GM18907 (cell line): ENCODE data around the gene DDX49.
"Not testable (repeated sequence)": the region's sequence is repeated elsewhere in the genome, so short reads cannot be mapped to it uniquely, and the experiment has no call there.

Source experiments
- ATAC-seq: cut with Tn5 transposase; IDR thresholded peaks from one replicate; pipeline ENCODE4 v1.9.1; 2021; ENCODE audit warnings: mild to moderate bottlenecking, moderate library complexity; ENCODE audit not compliant: unreplicated experiment

DDX49 gene

DNA sequence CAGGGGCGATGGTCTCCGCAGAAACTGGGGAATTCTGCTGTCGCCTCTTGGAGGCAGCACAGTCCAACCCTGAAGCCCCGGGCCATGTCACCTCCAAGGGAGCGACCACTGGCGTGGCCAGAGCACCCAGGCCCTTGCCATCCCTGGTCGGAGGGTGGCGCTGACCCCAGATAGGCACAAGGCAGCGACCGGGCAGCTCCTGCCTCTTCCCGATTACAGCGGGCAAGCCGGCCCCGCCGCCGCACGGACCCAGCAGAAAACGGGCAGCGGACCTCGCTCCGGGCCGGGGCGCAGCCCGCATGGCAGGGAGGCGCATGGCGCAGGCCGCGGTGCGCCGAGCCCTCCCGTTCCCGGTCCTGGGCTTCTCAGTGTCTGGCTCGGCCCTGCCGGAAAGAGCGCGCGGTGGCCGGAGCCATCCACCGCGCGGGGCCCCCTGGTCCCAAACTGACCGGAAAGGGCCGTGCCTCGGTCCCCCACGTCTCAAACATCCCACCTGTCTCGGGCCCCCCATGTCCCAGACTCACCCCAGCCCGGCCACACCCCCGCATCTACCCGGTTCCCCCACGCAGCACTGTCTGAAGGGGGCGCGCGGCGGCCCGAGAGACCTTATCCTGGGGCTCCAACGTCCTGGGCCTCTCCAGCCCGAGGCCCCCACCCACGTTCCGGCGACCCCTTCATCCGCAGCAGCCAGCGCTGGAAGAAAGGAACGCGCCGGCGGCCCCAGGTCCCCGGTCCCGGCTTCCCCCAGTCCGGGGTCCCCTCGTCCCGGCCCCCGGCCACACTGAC lies 24.3 kb upstream of the DDX49 start:
- no peak for ATAC-seq

DNA sequence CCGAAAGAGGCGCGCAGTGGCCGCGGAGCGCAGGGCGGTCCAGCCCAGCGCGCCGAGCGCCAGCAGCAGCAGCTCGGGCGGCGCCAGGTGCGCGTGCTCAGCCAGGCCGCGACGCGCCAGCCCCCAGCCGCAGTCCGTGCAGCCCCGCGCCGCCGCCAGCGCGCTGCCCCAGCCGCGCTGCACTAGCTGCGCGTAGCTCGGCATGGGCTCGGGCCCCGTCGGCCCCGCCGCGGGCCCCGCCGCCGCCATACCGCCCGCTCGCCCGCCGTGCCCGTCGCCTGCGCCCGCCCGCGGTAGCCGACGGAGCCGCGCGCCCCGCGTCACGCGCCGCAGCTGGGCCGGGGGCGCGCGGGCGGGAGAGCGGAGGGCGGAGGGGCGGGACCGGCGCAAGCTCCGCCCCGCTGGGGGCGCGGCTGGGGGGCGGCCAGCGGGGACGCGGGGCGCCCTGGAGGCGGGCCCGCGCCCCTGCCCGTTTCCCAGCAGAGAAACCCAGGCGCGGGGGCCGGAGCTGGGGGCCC lies 23.6 kb upstream of the DDX49 start, which contains the start of gene CERS1:
TSS of gene CERS1 (minus strand) at position 335 of the 518 bp plus-strand sequence. CDS start at position 249, 86 bp downstream.
- no peak for ATAC-seq

DNA sequence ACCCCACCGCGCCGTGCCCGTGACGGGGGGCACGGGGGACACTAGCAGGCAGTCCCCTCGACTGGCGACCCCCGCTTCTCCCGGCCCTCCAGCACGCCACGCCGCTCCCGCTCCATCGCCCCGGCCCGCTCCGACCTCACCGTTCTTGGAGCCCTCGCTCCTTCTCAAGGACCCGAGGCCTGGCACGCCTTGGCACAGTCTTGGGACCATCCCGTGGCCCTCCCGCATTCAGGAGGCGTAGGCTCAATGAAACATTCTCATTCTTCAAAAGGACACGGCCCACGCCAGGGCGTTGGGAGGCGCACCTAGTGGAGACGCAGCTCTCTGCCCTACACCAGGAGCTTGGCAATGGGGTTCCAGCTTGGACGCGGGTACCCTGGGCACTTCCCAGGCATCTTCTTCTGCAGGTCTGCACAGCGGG lies 23.1 kb upstream of the DDX49 start:
- ATAC-seq, result no peak

DNA sequence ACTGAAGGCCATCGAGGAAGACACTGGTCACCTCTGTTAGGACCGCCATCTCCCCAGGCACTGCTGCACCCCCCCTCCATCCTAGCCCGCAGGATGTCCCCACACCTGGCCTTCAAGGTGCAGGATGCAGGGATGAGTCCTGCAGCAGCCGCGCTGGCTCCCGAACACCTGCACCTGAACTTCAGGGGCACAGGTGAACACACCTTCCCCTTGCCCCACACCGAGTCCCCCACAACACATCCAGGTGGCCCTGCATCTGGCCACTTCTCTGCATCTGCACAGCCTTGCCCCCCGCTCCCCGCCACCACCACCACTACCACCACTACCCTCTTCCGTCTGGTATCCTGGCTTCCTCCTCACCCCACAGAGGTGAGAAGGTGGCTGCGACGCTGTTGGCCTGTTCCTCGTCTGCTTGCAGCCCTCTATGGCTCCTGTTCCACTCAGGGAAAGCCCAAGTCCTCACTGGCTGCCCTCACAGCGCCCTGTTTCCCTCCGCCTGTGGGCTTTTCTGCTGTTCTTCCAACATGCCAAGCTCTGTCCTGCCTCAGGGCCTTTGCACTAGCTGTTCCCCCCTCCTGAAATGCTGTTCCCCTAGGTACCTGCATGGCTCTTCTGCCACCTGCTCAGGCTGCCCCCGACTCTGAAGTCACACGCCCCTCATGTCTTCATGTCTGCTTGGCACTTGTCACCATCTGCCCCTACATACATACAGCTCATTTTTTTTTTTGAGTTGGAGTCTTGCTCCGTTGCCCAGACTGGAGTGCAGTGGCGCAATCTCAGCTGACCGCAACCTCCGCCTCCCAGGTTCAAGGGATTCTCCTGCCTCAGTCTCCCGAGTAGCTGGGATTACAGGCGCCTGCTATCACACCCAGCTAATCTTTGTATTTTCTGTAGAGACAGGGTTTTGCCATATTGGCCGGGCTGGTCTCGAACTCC lies 22.2 kb upstream of the DDX49 start:
- no peak for ATAC-seq

DNA sequence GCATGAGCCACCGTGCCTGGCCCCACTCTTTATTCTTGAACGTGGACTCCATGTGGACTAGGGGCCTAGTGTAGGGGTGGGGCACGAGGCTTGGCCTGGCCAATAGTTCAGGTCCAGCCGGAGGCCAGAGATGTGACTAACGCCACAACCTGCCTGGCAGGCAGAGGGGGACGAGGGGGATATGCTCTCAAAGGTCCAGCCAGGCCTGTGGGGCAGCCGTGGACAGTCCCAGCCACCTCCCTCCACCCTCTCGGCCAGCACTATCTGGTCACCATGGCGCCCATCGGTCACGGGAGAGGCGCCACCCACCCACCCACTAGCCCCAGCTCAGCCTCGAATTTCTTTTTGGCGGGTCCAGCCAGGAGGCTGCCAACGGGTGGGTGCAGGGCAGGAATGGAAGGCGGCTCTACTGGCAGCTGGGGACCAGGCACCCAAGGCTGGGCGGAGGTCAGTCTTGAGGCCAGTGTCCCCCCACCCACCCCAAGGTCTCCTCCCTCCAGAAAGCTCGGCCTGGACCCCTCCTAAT lies 21.4 kb upstream of the DDX49 start:
- no peak for ATAC-seq

DNA sequence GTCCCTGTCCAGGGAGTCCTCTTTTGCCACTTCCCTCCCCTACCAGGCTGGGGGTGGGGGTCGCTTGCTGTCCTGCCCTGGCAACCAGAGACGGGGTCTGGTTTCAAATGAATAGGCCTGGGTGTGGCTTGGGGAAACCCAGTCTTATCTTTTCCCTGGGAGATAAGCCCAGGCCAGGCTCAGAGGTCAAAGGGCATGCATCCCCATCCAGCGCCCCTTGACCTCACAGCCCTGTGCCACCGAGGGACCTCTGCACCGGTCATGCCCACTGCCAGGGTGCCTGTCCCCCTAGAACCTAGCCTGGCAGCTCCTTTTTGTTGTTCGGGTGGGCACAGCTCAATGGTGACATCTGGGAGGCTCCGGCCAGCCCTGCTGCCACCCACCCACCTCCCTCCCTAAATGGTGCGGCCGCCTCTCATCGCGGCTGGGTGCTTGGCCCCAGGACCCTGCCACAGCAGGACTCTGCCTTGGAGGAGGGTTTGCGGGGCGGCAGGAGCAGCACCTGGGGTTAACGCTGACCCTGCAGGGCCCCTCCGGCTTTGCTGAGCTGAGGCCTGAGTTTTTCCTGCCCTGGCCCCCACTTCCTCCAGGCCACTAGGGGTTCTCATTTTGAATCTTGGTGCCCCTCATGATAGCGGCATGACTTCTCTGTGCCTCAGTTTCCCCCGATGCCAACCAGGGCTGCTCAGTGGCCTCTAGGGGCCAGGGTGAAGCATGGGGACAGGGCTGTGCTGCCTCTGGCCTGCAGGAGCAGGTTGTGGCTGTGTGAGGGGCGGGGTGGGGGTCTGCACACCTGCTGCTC lies 20.7 kb upstream of the DDX49 start:
- no peak for ATAC-seq

DNA sequence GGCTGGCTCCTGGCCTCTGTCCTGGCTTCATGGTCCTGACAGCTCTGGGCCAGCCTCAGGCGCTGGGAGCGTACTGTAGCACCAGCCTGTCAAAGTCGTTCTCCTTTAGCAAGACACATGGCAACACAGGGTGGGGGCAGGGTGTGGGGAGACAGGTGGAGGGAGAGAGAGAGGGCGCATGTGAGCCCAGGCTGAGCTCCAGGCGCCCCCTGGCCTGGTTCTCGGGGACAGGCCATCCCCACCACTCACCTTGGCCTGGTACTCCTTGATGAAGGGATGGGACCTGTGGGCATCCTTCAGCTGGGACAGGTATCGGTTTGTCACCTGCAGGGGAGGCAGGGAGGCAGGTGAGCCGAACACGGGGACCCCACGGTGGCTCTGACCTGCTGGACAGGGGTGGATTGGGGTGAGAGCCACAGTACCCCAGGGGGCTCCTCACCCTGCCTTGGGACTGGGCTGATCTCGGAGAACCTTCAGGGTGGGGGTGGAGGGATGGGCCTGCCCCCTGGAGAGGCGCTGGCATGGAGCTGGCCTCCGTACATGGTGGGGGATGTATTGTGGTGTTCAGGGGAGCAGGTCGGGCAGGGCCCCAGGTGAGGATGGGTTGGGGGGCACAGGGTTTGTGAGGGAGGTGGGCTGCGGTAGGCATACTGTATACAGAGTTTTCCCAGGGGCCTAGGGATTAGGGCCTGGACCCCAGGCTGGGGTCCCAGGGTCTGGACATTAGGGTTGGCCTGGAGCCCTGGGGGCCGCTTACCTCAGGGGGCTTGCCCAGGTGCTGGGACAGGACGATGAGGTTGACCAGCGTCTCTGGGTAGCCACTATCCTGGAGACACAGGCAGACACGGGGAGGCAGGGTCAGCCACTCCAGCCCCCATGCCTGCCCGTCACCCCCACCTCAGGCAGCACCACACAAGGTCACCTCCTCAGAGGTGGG lies 19.6 kb upstream of the DDX49 start:
- ATAC-seq, result no peak

DNA sequence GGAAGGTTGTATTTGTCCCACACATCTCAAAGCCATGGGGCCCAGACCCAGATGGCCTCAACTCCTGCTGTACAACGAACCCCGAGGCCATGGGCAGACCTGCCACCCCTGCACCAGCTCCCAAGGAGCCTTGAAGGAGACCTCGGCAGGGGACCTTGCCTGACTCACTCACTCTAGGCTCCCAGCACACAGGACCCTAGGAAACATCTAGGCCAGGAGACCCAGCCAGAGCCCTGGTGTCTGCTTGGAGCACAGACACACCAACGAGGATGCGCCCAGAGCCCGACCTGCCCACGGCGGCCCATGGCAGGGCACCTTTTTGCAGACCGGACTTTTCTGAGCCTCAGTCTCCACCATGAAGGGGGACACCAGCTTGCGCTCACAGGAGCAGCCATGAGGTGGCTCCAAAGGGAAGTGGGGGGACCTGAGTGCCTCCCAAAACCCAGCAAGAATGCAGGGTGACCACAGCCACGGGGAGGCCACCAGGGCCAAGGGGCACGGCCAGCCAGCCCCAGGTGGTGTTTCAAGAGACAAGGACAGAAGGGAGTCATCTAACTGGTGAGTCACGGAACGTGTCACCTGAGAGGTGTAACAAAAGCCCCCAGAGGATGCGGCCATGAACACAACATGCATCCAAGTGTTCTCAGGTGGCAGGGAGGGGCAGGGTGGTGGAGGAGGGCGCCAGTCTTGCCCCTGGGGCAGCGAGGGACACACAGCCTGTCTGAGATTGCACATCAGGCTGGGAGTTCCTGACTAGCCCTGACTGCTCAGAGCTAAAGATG lies 18.6 kb upstream of the DDX49 start:
- ATAC-seq, result no peak

DNA sequence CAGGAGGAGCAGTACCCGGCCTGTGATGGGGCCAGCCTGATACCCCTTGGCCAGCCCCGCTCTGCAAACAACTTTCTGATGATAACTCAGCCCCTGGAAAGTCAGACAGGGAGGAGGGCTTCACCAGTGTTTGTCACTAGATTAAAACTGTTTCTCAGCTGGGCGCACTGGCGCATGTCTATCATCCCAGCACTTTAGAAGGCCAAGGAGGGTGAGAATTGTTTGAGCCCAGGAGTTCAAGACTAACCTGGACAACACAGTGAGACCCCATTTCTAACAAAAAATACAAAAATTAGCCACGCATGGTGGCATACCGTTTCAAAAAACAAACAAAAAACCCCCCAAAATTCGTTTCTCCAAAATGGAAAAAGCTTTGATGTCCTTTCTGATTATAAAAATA lies 18.0 kb upstream of the DDX49 start:
- ATAC-seq, result no peak

DNA sequence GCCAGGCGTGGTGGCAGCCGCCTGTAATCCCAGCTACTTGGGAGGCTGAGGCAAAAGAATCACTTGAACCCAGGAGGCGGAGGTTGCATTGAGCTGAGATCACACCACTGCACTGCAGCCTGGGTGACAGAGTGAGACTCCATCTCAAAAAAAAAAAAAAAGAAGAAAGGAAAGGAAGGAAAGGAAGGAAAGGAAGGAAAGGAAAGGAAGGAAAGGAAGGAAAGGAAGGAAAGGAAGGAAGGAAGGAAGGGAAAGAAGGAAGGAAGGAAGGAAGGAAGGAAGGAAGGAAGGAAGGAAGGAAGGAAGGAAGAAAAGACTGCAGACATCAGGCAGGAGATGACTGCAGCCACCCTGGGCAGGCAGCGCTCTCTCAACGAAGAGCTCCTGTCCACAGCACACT lies 17.0 kb upstream of the DDX49 start:
- not testable (repeated sequence) for ATAC-seq

DNA sequence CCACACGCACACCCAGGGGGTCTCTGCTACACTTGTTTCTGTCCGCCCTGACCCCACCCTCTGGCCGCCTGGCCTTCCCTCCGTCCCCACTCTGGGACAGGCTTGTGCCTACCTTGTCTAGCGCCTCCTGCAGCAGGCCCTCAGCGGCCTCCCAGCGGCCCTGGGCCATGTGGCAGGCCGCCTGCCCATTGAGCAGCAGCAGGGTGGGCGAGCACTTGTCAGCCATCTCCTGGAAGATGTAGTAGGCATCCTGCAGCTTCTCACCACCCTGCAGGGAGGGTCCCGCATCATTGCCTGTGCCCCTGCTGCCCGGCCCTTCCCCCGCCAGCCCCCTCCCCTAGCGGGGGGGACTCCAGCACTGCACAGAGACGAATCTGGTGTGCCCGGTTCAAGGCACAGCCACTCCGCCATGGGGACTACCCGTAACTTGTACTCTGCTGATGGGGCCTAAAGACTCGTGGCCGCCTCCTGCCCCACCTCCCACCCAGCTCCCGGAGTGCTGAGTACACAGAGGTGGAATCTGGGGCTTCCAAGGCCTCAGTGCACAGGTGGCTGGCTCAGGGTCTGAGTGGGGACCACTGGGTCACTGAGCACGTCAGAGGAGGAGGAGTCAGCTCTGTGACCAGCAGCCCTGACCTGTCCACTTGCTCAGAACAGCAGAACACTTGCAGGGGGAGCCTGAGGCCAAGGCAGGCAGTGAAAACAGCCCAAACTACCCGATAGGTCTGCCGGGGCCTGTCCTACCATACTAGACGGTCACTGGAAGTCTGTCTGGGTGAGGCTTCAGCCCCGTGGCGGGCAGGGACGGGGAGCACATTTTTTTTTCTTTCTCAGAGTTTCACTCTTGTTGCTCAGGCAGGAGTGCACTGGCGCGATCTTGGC lies 16.1 kb upstream of the DDX49 start:
- ATAC-seq, result no peak

DNA sequence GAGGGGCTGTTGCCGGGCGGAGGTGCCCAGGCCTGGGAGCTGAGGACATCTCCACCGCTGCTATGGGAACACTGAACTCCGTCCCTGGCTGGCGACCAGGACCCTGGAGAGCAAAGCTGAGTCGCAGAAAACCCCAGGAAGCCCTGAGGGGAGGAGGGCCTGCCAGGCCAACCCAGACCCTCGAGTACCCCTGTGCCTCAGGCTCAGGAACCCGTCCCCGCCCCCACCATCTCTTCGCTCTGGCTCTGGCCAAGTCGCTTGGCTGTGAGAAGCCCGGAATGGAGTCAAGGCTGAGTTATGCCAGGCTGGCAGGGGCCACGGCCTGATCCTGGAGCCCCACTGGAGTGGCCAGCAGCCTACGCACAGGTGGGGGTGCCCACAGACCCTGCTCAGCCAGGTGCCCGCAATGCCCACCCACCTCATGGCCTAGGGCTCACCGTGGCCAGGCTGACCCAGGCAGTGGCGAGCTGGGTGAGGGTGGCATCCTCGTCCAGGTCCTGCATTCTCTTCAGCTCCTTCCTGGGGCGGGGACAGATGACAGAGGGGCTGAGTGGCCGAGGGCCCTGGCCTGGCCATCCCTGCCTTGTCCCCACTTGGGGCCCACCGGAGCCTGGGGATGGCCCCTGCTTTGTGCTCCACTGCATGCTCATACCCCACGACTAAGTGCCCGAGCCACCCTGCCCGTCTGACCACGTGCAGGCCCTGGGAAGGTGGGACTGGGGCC lies 15.0 kb upstream of the DDX49 start:
- ATAC-seq, result no peak

DNA sequence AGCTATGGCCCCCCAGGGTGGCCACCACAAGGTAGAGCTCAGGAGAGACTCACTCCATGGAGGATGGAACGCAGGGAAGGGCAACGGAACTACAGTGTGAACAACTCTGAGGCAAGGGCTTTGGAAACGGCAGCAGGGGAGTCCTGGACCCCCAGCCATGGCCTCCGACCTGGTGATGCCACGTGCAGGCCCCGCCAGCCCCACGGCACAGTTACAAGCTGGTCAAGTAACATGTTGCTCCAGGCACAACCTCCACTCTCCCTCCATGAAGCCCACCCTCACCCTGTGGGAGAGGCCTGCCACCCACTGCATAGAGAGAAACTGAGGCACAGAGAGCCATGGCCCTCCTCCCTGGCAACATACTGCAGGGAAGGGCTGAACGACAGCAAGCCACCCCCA lies 14.5 kb upstream of the DDX49 start:
- no peak for ATAC-seq

DNA sequence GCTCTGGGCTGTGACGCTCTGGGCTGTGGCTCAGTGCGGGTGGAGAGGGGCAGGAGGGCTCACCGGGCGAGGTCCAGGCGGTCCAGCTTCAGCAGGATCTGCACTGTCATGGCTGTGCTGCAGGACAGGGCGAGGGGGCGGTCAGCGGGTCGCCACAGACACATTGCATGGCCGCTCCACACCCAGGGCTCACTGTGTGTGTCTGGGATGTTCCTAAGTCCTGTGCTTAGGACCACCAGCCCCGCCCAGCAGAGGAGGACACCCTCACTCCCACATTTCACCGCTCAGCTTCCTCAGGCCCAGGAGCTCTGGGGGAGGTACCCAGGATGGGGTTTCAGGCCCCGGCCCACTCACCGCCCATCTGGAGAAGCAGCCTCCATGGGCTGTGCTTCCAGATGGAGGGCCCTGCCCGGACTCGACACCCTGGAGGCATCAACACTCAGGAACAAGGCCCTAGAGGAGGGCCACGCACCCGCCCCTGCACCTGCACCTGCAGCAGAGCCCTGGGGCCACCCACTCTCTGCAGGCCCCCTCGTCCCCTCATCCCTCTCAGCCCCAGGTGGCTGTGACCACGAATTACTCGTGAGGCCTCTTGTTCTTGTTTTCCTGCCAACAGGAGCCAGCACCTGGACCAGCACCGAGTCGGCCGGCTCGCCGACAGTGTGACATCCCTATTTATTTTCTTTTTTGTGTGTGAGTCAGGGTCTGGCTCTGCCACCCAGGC lies 13.8 kb upstream of the DDX49 start:
- ATAC-seq, result no peak

DNA sequence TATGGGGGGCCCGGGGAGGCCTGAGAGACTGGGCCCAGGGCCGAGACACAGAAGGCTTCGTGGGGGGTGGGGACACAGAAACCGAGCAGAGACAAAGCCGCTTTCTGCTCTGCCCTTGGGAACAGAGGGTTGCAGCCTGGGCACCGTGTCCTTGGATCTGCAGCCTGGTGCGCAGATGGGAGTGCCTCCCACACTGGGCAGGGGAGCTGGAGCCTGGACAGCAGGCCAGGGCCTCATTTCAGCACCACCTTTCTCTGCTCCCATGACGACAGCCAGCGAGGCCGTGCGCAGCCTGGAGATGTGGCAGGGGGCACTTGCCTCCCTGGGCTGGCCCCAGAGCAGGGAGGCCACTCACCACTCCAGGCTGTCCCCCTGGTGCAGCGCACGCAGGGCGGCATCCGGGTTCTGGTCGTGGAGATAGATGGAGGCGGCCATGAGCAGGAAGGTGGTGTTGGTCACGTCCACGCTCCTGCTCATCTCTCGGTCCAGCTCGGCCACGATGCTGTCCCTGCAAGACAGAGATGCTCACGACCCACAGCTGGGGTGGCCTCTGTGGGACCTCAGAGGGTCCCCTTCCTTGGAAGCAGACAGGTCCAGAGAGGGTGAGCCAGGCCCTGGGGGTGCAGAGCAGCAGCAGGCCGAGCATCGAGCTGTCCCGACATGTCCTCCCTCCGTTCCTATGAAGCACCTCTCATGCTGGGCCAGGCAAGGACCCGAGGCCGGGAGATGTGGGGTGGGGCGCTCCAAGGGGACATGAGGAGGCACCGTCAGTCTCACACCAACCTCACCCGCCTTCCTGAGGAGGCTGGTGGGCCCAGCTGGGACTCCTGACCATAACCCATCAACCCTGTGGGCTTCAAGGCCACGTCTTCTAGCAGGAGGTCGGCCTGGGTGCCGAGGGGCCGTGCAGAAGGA lies 12.7 kb upstream of the DDX49 start:
- no peak for ATAC-seq
